Stimulated activated CD4-positive, alpha-beta T cell treated with anti-CD3 and anti-CD28 coated beads, Interleukin-12 subunit alpha, Interleukin-12 subunit beta, amount 100 ng/mL, for 24 hours (primary cell): Measurements from ENCODE around the gene TCF7.

Experiments
- DNase-seq, 2 experiments: peaks; one replicate each; pipeline ENCODE4 v3.0.0-alpha.2; 2020; ENCODE audit warnings: low read depth in 2 of 2

Gene TCF7

DNA sequence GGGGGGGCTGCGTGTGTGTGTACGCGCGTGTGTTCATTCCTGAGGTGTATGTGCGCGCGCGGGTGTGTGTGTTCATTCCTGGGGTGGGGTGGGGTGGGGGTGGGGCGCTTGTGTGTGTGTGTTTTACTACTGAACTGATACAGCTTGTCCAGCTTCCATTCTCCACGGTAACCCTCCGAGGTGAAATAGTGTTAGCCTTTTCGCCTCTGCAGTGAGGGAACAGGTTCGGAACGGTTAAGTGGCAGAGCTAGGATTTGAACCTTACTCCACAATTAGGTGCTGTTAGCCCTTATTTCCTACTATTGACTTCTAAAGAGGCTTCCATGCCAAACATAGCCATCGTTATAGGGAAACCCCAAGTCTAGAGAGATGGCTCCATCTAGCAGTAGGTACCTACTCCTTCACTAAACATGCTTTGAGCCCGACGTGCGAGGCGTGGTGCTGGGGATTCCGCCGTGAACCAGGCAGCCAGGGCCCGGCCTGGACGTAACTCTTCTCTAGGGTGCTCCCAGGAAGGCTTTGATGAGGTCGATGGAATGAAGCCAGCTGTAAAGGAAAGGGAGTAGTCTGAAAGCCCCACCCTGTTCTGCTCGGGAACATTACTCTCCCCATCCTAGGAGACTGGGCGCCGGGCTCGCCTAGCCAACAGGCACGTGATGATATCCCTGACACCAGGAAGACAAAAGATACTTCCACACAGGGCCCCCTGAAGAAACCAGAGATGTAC, 63.1 kb downstream of the TCF7 start:
- DNase-seq, result no peak

DNA sequence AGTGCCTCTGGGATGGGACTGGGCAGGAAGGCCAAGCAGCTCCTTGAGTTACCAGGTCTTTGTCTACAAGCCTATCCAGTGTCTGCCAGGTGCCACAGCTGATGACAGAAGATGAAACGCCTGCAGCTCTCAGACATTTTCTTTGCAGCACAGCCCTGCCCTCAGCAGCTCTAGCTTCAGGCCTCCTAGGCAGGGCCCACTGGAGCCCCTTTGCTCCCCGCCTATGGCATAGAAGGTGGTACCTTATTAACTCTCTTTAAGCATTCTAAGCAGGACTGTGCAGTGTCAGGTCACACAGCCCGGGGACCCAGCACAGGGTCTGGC, 63.6 kb downstream of the TCF7 start:
- DNase-seq, result no peak

DNA sequence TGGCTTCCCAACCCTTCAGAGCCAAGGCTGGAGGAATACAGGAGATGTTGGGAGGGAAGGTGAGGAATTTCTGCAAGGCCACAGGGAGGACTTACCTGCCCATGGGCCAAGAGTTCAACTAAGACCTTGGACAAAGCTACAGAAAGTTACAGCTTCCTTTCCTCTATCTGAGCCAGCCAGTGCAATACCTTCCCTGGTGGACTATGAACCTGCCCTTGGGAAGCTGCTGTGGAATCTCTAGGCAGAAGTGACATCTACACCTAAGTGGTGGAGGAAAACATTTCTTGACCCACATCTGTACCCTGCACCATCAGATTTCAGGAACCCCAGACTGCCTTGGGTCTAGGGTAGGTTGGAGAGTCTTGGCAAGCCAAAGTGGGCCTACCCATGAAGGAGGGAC, 69.0 kb downstream of the TCF7 start:
- DNase-seq, result no peak

DNA sequence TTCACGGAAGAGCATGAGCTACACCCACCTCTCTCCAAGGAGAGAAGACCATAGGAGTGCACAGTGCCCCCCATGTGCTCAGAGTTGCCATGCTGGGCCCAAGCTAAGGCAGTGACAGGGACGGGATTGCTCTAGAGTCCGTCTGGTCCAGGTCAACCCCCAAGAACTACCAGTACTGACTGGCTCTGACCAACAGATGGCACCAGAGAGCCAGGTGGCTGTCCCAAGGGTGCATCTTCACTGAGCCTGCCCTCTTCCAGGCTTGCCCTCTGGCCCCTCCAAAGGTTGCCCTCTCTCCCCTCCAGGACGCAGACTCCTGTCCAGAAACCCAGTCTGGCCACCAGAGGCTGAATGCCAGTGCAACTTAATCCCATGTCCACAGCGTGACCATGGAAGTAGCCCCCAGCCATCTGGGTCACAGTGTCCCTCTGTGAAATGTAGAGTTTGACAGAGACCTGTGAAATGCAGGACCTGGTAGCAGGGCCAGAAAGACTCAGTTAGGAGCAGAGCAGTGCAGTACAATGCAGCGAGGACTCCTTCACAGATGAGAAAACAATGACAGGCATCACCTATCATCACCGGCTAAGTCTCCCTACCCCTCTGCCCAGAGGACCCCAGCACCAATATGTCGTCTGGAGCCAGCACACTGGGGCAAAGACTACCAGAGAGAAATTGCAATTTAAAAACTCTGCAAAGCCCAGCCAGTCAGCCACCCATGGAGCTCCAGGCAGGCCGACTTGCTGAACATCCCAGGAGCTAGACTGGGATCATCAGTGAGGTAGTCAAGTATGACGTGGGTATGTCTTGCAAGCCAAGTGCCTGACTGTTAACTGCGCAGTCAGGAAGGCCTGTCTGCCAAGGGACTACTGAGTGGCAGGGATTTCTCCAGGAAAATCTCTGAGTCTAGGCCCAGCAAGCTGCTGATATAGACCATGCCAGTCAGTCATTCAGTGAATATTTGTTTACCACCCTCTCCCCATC, 70.0 kb downstream of the TCF7 start:
- peak; percentile 51 to 74 for DNase-seq

DNA sequence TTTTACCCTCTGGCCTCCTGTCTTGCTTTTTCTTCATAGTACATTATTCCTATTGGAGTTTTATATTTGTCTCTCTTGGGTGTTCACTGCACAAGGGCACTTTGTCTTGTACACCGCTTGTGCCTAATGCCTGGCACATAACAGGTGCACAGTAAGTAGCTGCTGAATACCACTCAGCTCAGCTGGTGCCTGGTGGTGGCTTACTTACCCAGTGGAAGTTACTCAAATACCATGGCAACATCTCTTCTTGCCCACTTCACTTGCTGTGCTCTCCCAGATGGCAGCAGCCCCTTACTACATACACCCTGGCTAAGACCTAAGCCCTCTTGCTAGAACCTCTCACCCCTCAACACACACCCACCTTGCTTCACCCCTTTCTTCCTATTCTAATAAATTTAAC, 73.6 kb downstream of the TCF7 start:
- DNase-seq, result no peak

DNA sequence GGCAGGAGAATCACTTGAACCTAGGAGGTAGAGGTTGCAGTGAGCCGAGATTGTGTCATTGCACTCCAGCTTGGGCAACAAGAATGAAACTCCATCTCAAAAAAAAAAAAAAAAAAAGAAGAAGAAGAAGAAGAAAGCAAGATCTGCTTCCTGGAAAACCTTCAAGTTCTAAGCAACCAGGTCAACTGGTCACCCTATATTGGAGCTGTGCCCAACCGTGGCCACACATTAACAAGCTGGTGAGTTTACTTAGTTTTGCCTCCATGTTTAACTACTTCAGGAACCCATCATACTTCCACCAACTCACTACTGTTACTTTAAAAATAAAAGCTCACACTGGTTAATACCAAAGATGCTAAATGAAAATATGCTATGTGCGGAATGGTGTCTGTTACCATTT, 74.5 kb downstream of the TCF7 start:
- DNase-seq, result no peak

DNA sequence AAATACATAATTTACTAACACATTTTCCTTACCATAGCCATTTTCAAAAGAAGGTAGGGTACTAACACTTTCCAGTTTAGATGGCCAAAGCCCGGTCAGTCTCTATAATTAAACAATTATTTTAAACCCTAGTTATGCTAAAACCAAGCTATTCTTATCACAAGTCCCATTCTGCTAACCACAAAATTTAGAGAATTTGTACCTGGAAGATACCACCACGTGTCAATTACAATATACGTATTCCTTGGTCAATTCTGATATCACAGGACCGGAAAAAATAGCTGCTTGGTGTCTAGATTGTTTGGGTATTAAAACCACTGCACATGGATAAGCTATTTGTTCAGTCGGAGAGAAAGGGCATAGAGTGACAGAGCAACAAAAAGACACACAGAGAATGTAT, 81.2 kb downstream of the TCF7 start:
- DNase-seq, result no peak
